GM15510 (cell line): Measurements from ENCODE around the gene CSNK2B.

ENCODE experiments used
- POLR2A ChIP-seq: IDR thresholded peaks from 3 replicates; pipeline ENCODE4 v1.6.1; 2011; ENCODE audit warnings: borderline replicate concordance; ENCODE audit not compliant: insufficient read length; ENCODE audit errors: extremely low read depth

CSNK2B gene

DNA sequence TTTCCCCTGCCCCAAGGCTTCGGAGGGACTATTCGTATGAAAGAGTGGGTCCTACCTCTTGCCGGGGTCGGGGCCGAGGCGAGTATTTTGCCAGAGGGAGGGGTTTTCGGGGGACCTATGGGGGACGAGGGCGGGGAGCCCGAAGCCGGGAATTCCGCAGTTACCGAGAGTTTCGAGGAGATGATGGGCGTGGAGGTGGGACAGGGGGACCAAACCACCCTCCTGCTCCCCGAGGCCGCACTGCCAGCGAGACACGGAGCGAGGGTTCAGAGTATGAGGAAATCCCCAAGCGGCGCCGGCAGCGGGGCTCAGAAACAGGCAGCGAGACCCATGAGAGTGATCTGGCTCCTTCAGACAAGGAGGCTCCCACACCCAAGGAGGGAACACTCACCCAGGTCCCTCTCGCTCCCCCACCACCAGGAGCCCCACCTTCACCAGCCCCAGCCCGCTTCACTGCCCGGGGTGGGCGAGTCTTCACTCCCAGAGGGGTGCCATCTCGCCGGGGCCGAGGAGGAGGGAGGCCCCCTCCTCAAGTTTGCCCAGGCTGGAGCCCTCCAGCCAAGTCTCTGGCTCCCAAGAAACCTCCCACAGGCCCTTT, 34.1 kb upstream of the CSNK2B start:
- TF ChIP-seq POLR2A: no peak

DNA sequence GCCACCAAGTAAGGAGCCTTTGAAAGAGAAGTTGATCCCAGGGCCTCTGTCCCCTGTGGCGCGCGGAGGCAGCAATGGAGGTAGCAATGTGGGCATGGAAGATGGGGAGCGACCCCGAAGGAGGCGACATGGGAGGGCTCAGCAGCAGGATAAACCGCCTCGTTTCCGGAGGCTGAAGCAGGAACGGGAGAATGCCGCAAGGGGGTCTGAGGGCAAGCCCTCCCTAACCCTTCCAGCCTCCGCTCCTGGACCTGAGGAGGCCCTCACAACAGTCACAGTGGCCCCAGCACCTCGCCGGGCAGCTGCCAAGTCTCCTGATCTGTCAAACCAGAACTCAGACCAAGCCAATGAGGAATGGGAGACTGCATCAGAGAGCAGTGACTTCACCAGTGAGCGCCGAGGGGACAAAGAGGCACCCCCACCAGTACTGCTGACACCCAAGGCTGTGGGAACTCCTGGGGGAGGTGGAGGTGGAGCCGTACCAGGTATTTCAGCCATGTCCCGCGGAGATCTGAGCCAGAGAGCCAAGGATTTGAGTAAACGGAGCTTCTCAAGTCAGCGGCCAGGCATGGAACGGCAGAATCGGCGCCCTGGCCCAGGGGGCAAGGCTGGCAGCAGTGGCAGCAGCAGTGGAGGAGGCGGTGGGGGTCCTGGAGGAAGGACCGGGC, 33.5 kb upstream of the CSNK2B start:
- TF ChIP-seq POLR2A: no peak

DNA sequence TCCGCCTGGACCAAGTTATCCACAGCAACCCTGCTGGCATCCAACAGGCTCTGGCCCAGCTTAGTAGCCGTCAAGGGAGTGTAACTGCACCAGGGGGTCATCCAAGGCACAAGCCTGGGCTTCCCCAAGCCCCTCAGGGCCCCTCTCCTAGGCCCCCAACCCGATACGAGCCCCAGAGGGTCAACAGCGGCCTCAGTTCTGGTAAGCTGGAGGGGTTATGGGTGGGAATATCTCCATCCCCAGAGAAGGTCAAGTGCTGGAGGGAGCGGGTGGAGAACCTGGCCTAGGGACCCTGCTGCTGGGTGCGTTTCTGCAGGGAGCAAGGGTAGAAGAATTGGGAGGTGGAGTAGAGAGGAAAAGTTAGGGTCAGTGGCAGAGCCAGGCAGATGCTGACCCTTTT, 32.4 kb upstream of the CSNK2B start:
- no peak for TF ChIP-seq POLR2A

DNA sequence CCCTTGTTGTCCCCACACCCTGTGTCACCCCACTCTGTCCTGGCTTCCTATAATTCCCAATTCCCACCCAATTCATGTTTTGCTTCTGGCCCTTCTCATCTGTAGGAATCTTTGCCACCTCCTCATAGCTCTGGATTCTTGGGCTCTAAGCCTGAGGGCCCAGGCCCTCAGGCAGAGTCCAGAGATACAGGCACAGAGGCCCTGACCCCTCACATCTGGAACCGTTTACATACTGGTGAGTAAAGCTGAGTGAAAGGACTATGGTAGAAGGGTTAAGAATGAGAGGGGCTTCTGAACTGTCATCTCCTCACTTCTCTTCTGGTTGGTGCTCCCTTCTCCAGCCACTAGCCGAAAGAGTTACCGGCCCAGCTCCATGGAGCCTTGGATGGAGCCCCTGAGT, 31.7 kb upstream of the CSNK2B start:
- no peak for TF ChIP-seq POLR2A

DNA sequence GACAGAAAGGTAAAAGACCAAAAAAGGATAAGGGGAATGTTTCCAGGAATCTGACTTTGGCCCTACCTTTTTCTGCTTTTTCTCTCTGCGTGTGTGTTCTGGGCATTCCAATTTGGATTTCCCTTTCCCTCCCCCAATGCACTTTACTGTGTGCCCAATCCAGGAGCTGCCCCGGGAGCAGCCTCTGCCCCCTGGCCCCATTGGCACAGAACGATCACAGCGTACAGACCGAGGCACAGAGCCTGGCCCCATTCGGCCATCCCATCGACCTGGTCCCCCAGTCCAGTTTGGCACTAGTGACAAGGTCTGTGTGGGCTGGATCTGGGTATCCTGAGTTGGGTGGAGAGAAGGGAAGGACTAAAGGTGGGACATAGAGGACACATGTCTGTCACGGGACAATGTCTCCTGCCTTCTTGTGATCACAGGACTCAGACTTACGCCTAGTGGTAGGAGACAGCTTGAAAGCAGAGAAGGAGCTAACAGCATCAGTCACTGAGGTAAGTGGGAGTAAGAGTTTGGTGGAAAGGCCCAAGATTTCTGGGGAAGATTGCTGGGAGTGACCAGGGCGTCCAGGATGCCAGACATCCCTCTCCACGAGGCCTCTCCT, 30.8 kb upstream of the CSNK2B start:
- TF ChIP-seq POLR2A: no peak

DNA sequence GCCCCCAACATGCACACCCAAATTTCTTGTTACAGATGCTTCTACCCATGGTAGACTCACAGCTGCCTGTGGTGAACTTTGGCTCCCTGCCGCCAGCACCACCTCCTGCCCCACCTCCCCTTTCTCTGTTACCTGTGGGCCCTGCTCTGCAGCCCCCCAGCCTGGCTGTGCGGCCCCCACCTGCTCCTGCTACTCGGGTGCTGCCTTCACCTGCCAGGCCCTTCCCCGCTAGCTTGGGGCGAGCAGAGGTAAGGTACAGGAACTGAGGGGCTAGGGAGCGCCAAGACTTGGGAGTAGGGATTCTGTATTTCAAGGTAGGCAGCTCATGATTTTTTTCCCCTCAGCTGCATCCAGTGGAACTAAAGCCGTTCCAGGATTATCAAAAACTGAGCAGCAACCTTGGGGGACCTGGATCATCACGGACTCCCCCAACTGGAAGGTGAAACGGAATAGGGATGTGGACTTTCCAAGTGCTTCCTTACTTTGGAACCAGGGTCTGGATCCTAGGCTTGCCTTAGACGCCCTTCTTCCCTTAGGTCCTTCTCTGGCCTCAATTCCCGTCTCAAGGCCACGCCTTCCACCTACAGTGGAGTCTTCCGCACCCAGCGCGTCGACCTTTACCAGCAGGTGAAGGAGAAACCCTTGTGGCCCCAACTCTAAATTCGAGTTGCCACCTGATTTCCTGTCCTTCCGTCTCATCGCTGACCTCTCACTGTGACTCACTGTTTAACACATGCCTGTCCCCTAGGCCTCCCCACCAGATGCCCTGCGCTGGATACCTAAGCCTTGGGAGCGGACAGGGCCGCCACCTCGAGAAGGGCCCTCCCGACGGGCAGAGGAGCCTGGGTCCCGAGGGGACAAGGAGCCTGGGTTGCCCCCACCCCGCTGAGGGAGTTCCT, 28.9 kb upstream of the CSNK2B start:
- TF ChIP-seq POLR2A: no peak

DNA sequence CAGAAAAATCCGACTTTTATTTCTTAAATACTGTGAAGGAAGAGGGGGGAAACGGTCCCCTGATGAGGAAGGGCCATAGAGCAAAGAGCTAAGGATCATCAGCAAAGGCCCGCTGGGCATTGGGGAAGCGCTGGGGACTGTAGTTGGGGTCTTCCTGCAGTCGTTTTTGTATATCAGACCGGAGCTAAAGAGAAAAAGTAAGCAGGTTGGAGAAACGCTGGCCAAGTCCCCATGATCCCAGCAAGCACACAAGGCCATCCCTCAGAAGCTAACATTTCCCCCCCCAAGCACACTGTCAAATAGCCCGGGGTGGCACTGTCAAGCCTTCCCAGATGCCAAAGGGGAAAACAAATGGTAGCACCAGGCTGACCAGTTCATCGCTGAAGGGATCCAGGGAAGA, 26.8 kb upstream of the CSNK2B start:
- no peak for TF ChIP-seq POLR2A

DNA sequence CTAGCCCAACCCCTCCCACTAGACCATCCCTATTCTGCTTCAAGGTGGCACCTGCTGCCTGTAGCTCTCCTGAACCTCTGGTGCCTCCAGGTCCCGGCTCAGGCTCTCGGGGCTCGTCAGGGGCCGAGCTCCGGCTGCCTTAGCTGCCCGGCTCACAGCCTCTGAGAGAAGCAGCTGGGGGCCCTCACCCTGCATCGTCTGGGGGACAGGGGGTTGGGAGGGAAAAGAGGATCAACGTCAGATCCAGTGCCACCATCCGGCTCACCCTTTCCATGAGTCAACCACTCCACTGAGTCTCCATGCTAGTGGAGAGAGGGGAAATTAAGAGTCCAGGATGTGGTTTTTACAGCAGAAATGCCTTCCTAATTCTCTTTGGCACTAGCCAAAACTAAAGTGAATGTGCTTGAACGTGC, 26.4 kb upstream of the CSNK2B start:
- TF ChIP-seq POLR2A: no peak

DNA sequence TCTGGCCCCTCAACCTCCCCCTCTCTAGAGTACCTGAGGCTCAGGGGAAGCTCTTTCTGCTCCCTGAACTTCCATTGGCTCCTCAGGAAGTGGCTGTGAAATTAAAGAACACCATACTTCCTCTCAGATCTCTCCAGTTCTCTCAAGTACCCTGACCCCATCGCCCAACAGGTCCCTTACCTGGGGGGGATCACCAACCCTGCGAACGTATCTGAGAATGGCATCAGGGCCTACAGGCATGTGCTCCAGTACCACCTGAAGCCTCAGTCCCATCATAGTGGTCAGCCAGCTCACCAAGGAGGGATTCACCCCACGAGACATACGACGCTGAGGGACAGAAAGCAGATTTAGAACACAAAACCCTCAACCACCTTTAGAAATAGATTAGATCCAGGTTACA, 25.3 kb upstream of the CSNK2B start:
- no peak for TF ChIP-seq POLR2A

DNA sequence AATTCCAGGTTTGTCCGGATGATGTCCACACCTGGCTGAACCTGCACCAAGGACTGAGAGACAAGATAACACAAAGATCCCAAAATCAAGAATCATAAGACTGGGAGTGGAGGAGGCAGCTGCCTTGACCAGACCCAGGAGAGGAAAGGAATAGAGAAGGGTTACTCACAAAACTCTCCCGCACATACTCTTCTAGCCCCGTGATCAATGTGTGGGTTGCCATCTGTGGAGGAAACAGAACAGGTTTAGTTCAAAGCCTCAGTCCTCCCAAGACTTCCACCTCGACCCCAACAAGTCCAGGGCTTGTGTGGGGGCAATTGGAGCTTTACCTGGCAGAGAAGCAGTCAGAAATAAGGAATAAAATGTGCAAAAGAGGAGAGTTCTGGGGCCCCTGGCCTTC, 24.5 kb upstream of the CSNK2B start:
- TF ChIP-seq POLR2A: no peak

DNA sequence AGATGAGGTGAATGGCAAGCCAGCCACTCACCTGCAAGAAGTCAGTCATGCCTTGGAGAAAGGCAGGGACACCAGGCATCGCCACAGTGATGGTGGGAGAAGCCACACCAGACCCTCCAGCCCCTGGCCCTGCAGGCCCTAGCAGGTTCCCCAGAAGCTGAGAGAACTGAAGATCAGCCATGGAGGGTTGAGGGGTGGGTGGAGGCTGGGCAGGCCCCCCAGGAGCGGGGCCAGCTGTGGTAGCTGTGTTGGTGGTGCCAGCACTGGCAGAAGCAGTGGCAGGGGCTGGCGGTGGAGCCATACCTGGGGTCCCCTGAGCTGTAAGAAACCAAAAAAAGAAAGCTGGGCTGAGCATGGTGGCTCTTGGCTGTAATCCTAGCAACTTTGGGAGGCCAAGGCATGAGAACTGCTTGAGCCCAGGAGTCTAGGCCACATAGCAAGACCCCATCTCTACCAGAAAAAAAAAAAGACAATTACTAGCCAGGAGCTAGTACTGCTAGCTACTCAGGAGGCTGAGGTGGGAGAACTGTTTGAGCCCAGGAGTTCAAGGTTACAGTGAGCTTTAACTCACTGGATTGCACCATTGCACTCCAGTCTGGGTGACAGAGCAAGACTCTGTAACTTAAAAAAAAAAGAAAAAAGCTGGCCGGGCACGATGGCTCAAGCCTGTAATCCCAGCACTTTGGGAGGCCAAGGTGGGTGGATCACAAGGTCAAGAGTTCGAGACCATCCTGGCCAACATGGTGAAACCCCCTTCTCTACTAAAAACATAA, 22.9 kb upstream of the CSNK2B start:
- no peak for TF ChIP-seq POLR2A

DNA sequence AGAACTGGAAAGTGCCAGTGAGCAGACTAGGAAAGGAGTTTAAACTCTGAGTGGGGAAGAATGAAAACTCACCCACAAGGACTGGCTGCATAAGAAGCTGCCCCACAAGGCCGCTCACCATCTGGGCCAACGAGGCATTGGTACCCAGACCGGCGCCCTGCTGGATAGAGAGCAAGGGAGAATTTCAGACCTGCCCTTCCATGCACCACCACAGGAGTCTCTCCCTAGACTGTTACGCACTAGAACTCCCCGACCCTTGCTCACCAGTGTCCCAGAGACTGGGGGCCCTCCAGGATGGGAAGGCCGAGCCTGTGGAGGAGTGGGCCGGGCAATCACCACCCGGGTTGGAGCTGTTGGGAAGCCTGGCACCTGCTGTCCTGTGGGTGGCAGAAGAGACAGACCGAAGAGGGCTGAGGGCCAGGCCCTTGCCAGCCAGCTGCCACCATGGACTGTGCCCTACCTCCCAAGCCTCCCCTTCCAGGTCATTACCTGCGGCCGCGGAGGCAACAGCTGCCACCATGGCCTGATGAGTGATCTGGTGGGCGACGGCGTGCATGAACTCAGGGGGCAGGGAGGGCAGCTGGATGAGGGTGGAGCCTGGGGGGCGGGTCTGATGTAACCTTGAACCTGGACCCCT, 21.9 kb upstream of the CSNK2B start:
- TF ChIP-seq POLR2A: no peak

DNA sequence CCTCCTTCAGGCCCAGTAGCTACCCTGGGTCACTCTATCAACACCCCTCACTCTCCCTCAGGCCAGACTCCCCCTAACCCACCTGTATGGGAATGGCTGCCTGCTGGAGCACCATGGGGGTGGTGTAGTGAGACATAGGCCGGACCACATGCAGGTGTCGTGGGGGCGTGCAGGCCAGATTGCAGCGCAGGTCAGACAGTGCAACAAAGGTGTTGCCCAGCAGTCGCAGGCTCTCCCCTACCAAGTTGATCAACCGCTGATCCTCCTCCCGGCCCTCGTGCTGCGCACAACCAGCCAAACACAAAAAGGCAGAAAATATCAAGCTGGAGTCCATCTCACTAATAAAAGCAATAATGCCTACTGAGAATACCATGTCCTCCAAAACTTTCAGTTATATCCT, 20.6 kb upstream of the CSNK2B start:
- no peak for TF ChIP-seq POLR2A

DNA sequence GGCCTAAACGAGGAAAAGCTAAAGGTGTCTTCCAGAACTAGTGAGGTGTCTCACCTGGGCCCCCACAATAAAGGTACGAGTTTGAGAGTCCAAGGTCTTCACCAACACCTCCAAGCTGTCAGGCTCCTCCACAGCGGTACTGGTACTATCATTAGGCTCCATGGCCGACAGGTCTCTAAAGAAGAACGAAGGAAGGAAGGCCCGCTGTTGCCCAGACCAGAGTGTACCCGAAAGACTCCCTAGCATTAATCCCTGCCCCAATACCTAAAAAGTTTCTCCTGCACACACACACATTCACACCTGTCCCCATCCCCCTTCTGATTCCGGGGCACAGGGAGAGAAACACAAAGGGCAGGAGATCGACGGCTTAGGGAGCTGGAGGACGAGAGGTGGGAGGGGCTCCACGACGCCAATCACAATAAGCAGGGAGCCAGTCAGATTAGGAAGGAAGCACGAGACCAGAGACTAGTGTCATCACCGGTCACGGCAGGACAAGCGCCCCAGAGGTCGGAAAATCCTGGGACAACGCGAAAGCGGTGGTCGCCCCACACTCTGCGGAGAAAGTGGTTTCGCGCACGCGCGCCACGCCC, 14.2 kb upstream of the CSNK2B start:
- TF ChIP-seq POLR2A: no peak
